Effector CD4-positive, alpha-beta T cell (primary cell): ENCODE results near the gene NFKBIZ.
A peak's percentile ranks its signal among the peaks of the same experiment; 100 is the strongest.

Experiments
- DNase-seq: peaks from one replicate; pipeline ENCODE4 v3.0.0-alpha.2; 2020
- total RNA-seq: gene quantifications from one replicate; lab custom pipeline; 2026; lab: John Stamatoyannopoulos, UW

Gene NFKBIZ, protein sequence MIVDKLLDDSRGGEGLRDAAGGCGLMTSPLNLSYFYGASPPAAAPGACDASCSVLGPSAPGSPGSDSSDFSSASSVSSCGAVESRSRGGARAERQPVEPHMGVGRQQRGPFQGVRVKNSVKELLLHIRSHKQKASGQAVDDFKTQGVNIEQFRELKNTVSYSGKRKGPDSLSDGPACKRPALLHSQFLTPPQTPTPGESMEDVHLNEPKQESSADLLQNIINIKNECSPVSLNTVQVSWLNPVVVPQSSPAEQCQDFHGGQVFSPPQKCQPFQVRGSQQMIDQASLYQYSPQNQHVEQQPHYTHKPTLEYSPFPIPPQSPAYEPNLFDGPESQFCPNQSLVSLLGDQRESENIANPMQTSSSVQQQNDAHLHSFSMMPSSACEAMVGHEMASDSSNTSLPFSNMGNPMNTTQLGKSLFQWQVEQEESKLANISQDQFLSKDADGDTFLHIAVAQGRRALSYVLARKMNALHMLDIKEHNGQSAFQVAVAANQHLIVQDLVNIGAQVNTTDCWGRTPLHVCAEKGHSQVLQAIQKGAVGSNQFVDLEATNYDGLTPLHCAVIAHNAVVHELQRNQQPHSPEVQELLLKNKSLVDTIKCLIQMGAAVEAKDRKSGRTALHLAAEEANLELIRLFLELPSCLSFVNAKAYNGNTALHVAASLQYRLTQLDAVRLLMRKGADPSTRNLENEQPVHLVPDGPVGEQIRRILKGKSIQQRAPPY
- 701 reads per million, percentile 99 among the genes with 10 or more reads in this experiment for total RNA-seq

DNA sequence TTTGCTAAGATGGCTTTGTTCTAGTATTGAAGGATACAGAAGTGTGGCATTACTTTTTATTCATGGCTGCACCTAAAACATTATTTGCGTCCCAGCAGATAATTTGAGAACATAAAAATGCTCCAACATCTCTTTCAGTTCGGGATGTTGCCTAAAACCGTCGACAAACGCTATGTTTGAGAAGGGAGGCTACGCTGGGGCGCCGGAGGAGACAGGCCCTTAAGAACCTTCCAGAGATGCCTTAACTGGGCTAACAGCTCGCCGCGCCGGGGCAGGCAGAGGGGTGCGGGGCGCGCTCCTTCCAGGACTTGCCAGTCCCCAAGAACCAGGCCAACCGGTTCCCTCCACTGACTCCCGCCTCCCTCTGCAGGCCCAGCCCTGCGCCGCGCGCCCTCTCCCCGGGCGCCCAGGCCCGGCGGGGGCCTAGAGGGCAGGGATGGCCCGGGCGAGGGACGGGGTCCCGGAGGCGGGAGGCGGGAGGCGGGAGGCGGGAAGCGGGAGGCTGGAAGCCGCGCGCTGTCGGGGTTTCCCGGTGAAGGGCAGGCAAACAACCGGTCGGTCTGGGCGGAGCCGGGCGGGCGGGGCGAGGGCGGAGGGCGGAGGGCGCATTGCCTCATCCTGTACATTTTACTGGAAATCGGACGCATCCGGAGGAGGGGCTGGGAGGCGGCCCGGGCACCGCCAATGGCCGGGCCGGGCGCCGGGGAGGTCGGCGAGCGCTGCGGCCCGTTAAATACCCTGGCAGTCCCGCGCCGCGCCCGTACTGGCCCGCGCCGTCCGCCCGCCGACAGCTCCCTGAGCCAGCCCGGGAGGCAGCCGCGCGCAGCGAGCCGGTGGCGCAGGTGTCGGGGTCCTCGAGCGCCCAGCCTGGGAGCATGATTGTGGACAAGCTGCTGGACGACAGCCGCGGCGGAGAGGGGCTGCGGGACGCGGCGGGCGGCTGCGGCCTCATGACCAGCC is at the start of gene NFKBIZ:
NFKBIZ (plus strand) TSS at position 761 of the 960 bp plus-strand sequence; CDS start at position 876, 115 bp downstream.
- peak; percentile 87 for DNase-seq

DNA sequence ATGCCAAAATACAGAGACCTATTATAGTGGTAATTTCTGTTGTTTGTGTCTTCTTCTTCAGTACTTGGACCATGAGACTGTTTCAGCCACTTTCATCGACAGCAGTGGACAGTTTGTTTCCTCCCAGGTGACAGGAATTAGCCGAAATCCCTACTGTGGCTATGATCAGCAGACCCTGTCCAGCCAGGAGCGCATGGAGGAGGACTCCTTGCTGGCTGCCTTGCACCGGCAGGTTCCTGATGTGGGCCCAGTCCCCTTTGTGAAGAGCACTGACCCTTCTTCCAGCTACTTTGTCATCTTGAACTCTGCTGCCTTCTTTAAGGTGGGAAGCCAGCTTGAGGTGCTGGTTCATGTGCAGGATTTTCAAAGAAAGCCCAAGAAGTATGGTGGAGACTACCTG is 48.1 kb upstream of the NFKBIZ start:
- DNase-seq: no peak

DNA sequence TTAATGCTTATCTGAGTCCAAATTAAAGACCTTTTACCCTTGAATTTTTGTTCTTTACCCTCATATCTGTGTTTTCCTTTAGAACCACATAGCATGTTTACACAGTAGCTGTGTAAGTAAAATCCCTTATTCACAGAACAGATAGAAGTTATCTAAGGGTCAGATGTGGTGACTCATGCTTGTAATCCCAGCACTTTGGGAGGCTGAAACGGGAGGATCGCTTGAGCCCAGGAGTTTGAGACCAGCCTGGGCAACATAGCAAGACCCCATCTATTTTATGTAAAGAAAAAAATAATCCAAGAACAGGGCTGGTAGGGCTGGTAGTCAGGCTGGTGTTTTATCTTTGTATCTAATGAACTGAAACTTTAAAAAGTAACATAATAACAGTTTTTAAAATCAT is 47.1 kb upstream of the NFKBIZ start:
- DNase-seq: no peak

DNA sequence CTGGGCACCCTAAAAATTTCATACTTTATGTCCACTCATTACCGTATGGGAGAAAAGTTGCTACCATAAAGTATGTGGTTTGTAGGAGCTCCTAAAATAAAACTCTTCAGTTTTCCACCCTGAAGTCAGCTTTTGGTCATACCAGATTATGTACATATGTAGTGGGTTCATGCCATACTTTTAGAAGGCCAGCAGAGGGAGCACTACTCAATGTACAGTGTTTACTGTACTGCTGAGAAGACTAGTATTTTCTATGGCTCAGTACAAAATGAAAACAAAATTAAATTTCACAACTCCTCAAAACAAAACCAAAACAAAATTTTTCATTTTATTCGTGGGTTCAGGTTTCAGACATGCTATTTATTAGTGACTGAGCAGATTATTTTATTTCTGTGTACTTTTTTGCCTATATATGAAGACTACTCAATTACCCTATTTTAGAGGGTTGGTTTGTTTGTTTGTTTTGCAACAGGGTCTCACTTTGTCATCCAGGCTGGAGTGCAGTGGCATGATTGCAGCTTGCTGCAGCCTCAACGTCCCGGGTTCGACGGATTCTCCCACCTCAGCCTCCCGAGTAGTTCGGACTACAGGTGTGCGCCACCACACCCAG is 46.0 kb upstream of the NFKBIZ start:
- DNase-seq: peak; percentile 54

DNA sequence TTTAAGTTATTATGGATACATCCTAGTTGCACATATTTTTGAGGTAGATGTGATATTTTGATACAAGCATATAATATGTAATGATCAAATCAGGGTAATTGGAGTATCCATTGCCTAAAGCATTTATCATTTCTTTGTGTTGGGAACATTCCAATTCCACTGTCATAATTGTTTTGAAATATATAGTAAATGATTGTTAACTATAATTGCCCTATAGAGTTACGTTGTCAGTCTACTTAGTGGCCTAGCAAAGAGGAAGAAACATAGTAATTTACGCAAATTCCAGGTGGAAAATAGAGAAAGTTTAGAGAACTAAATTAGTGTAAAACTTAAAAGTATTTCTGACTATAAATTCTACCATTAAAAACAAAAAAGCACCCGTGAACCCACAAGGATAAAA is 45.4 kb upstream of the NFKBIZ start:
- no peak for DNase-seq

DNA sequence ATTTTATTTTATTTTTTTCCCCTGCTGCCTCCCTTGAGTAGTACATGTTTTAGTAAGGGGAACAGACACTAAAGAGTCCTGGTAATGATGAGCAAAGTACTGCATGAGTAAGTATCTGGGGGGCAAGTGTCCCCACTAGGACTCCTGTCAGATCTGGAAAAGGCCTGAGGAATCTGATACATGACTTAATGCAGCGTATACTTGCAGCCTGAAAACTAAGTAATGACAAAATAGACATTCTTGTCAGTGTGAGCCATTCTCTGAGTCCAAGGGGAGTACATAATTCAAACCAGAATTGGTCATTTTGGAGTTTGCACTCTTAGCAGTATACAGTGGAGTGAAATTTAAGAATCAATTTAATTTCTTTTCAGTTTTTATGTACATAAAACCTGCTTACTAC is 42.8 kb upstream of the NFKBIZ start:
- DNase-seq: no peak

DNA sequence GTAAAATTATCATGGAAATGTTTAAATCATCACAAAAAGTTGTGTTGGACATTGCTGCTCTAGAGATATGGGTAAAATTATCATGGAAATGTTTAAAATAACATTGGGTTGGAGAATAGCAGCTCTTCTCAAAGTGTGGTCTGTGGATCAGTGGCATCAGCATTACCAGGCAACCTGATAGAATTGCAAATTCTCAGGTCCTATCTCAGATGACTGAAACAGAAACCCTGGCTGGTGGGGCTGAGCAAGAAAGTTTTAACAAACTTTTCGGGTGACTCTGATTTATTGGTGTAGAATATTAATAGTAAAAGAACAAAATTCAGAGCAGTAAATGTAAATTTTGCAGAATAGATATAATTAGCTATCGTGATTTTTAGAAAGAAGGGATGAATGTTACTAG is 41.4 kb upstream of the NFKBIZ start:
- DNase-seq: no peak

DNA sequence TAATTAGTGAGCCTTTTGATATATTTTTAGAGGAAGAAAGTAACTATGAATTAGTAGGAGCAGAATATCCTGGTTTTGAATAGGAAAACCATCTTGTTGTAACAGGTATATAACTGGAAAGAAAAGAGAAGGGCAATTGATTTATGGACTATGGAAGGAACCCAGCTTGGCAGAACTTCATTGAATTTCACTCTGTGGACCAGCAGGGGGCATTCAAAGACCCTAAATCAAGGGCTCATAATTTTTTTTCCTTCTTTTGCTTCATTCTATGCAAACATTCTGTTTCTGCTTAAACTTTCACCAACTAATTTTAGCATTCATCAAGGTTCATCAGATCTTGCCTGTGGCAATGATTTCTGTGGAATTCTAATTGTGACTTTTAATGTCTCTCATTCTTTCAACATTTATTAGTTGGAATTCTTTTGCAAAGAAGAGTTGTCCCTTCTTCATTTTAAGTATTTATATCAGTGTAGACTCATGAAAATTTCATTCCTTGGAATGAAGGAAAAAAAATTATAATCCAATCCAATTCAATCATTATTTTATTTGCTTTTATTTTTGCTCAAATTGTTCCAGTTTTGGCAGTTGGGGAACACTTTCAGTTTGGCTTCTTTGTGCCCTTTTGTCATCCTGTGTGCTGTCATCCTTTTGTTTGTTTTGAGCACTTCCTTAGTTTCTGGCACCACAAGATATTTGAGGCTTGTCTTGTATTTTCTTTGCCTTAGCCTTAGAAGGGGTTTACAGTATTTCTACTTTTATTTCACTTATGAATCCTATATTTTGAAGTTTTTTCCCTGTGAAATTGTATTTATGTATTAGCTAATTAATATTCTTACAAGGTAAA is 39.9 kb upstream of the NFKBIZ start:
- DNase-seq: peak; percentile 17

DNA sequence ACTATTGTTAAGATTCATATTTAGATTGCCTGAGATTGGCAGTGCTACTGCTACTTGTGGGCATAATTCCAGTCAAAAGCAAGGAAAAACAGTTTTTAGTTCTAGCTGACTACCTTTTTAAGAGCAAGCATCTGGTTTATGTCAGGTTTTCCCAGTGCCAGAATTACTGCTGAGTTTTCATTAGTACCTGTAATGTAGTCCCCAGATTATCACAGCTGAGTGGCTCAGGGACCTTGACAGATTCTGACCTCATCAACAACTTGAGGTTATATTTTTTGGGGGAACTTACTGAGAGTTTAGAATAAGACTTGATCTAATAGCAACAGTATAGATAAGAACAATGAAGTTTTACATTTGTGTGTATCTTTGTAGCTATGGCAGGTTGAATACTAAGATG is 39.3 kb upstream of the NFKBIZ start:
- DNase-seq: no peak

DNA sequence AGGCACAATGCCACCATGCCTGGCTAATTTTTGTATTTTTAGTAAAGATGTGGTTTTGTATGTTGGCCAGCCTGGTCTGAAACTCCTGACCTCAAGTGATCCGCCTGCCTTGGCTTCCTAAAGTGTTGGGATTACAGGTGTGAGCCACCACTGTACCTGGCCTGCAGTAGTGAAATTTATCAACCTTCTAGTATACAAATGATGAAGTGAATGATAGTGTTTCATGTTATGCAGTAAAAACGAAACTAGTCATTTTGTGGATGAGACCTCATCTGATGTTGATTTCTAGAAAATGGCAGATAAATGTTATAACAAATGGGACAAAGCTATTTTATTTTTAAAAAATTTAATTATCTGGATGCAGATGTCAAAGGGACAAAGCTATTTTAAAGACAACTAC is 37.4 kb upstream of the NFKBIZ start:
- no peak for DNase-seq

DNA sequence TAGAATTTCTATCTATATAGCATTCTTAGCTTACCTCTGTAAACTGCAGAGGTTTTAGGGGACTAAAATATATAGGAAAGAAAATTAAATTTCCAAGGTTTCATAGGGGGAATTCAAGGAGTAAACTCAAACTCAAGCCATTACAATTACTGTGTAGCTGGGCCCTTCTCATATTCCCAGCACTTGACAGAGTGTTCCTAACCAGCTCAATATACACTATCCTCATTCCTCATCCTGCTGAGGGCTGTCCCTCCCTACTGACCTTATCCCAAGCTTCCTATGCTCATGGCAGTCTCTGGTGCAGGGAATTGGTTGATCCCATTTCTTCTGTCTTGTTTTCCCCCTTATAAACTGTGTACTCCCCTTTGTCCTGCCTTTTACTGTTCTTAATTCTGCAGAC is 36.4 kb upstream of the NFKBIZ start:
- no peak for DNase-seq

DNA sequence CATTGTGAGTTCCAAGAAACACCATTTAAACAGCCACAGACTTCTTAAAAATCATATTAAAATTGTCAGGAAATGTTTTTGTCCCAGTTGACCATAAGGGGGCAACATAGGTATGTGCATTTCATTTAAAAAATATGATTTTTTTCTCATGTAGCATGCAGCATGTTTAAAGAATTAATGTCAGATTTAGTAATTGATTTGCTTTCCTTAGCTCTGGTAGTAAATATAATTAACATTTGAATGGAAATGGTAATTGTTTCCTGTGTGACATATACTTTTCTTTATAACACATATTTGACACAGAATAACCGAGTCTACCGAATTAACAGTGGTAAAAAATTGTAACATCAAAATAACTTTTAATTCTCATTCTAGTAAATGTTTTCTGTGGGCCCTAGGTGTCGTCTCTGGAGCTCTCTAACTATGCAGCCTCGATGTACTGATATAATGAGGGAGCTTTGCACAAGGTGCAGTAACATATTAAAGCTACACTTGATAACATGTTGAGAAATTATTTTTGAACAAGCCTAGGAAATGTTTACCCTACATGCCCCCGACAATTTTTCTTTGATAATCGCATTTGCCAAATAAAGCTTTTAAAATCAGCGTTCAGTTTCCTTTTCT is 35.4 kb upstream of the NFKBIZ start:
- DNase-seq: no peak

DNA sequence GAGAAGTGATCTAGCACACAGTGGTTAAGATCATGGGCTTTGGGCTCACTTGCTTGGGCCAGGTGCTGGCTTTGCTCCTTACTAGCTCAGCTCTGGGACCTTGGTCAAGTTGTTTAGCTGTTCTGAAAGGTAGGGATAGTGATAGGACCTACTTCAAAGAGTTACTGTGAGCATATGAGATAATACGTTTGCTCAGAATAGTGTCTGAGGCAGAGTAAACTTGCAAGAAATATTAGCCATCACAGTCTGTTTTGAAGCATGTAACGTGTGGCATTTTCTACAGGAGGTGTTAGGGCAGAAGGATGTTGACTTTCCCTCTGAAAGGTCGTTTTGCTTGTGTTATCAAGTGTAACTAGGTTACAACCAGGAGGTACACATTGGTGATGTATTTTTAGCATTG is 34.5 kb upstream of the NFKBIZ start:
- no peak for DNase-seq

DNA sequence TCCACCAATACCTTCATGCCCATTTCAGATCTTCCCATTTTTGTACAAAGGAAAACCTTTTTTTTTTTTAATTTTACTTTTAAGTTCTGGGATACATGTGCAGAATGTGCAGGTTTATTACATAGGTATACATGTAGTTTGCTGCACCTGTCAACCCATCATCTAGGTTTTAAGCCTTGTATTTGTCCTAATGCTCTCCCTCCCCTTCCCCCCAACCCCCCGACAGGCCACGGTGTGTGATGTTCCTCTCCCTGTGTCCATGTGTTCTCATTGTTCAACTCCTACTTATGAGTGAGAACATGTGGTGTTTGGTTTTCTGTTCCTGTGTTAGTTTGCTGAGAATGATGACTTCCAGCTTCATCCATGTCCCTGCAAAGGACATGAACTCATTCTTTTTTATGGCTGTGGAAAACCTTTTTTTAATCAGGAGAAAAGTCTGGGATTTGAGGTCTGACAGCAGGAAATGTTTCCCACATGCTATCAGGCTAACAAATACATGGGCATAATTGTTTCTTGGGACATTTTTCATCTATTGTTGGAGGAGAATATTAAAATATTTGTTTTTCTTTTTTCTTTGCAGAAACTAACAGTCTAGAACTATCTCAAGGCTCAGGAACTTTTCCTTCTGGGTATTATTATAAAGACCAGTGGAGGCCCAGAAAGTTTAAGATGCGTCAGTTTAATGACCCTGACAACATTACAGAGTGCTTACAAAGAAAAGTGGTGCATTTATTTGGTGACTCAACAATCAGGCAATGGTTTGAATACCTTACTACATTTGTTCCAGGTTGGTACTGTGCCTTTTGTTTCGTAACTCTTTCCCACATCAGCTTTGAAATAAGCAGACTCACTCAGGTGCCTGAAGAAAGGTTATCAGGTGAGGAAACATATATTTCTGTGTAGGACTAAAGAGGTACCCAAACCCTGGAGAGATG is 32.8 kb upstream of the NFKBIZ start:
- DNase-seq: no peak

DNA sequence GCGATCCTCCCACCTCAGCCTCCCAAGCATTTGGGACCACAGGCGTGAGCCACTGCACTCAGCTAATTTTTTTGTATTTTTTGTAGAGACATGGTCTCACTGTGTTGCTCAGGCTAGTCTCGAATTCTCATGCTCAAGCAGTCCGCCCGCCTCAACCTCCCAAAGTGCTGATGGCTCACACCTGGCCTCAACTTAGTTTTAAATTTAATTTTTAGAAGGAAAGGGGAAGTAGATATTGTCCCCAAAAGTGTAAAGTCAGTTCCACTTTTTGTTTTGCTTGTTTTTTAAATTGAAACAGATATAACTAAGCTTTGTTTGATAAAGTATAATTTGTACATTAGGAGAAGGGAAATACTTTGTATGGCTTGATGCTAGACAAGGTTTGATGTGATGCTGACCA is 31.3 kb upstream of the NFKBIZ start:
- DNase-seq: no peak

DNA sequence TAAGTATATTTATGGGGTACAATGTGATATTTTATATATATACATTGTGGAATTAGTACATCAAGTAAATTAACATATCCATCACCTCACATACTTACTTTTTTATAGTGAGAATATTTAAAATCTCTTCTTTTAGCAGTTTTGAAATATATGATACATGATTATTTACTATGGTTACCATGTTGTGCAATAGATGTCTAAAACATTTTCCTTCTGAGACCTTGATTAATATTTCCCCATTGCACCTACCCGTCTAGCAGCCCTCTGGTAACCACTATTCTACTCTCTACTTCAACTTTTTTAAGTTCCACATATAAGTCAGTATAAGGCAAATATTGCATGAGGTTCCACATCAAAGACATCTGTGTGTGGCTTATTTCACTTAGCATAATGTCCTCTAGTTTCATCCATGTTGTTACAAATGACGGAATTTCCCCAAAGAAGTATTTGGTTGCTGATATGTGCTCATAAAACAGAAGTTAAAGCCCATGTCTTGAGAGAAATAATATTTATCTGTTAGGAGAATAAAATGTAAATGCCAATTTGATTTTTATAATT is 29.6 kb upstream of the NFKBIZ start:
- DNase-seq: no peak

DNA sequence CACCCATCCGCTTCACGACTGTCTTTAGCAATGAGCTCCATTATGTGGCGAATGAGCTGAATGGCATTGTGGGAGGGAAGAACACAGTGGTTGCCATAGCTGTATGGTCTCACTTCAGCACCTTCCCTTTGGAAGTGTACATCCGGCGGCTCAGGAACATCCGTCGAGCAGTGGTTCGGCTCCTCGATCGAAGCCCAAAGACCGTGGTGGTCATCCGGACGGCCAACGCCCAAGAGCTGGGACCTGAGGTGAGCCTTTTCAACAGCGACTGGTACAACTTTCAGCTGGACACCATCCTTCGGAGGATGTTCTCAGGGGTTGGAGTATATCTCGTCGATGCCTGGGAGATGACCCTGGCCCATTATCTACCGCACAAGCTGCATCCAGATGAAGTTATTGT is 27.8 kb upstream of the NFKBIZ start:
- no peak for DNase-seq

DNA sequence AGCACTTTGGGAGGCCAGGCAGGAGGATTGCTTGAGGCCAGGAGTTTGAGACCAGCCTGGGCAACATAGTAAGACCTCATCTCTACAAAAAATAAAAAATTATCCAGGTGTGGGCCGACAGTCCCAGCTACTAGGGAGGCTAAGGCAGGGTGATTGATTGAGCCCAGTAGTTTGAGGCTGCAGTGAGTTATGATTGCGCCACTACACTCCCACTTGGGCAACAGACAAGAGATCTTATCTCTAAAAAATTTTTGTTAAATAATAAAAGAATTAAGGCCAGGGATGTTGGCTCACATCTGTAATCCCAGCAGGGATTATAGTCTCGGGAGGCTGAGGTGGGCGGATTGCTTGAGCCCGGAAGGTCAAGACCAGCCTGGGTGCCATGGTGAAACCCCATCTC is 25.8 kb upstream of the NFKBIZ start:
- DNase-seq: no peak

DNA sequence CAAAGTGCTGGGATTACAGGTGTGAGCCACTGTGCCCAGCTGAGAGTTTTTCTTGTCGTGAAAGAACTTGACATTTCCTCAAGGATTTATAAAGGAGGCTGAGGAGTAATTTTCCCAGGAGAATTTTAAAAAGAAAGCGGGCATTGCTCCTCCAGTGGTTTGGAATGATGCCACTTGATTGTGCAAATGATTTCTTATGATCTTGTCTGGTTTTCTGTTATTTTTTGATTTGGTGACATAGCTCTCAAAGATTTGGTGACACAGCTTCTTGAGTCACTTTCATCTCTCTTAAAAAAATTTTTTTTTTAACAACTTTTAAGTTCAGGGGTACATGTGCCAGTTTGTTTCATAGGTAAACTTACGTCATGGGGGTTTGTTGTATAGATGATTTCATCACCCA is 24.6 kb upstream of the NFKBIZ start:
- DNase-seq: no peak
